GM21786 (cell line): Measurements from ENCODE around the gene CYTH3.
A peak's percentile ranks its signal among the peaks of the same experiment; 100 is the strongest.
"Not testable (repeated sequence)": the region's sequence is repeated elsewhere in the genome, so short reads cannot be mapped to it uniquely, and the experiment has no call there.

ENCODE experiments used
- ATAC-seq: cut with Tn5 transposase; IDR thresholded peaks from one replicate; pipeline ENCODE4 v1.9.1; 2021; ENCODE audit not compliant: unreplicated experiment

The CYTH3 gene

GRCh38 chr7:6234384-6234783, 38.0 kb downstream of the CYTH3 start:
- ATAC-seq = peak; percentile 80

GRCh38 chr7:6232534-6232933, 39.9 kb downstream of the CYTH3 start:
- peak; percentile 32 for ATAC-seq

- no peak for ATAC-seq
Observed at GRCh38 chr7:6232116-6232515, 40.3 kb downstream of the CYTH3 start.

- ATAC-seq = no peak
Observed at GRCh38 chr7:6231184-6231583, 41.2 kb downstream of the CYTH3 start.

GRCh38 chr7:6229284-6229683, 43.1 kb downstream of the CYTH3 start:
- not testable (repeated sequence) for ATAC-seq

GRCh38 chr7:6228361-6229229, 43.8 kb downstream of the CYTH3 start:
- ATAC-seq = peak; percentile 92

- no peak for ATAC-seq
Observed at GRCh38 chr7:6227294-6227846, 45.1 kb downstream of the CYTH3 start.

GRCh38 chr7:6226194-6226799, 46.1 kb downstream of the CYTH3 start:
- ATAC-seq = no peak

- ATAC-seq = not testable (repeated sequence)
Observed at GRCh38 chr7:6223411-6223810, 49.0 kb downstream of the CYTH3 start.

- ATAC-seq = not testable (repeated sequence)
Observed at GRCh38 chr7:6223010-6223409, 49.4 kb downstream of the CYTH3 start.

- no peak for ATAC-seq
Observed at GRCh38 chr7:6221340-6222319, 50.8 kb downstream of the CYTH3 start.

GRCh38 chr7:6218329-6218728, 54.1 kb downstream of the CYTH3 start:
- ATAC-seq = no peak

GRCh38 chr7:6212008-6212407, 60.4 kb downstream of the CYTH3 start:
- no peak for ATAC-seq

- ATAC-seq = no peak
Observed at GRCh38 chr7:6210621-6211372, 61.6 kb downstream of the CYTH3 start.

GRCh38 chr7:6209340-6209739, 63.1 kb downstream of the CYTH3 start:
- ATAC-seq = no peak

GRCh38 chr7:6208573-6209328, 63.7 kb downstream of the CYTH3 start:
- no peak for ATAC-seq

- ATAC-seq = no peak
Observed at GRCh38 chr7:6205971-6206660, 66.3 kb downstream of the CYTH3 start.

GRCh38 chr7:6203381-6203780, 69.0 kb downstream of the CYTH3 start:
- no peak for ATAC-seq

- no peak for ATAC-seq
Observed at GRCh38 chr7:6202117-6202516, 70.3 kb downstream of the CYTH3 start.
